Progenitor cell of endocrine pancreas (in vitro differentiated cells): Measurements from ENCODE around the gene AGAP5. TPM values are rescaled to one million over a fixed set of nuclear protein-coding genes. Genes with fewer than 3 reads are reported as not detected.
"Not testable (repeated sequence)": the region's sequence is repeated elsewhere in the genome, so short reads cannot be mapped to it uniquely, and the experiment has no call there.

Source experiments
- DNase-seq: peaks from one replicate; pipeline ENCODE4 v3.0.0; 2021; ENCODE audit warnings: low spot score; ENCODE audit not compliant: unreplicated experiment
- H3K27ac Mint-ChIP-seq: 2 replicates; pipeline ENCODE4 v1.8.0; 2021; ENCODE audit warnings: mild to moderate bottlenecking, moderate library complexity, mixed read lengths
- H3K27me3 Mint-ChIP-seq: 2 replicates; pipeline ENCODE4 v1.8.0; 2021; ENCODE audit warnings: mixed read lengths
- H3K36me3 Mint-ChIP-seq: 2 replicates; pipeline ENCODE4 v1.8.0; 2022; ENCODE audit warnings: mixed read lengths; ENCODE audit not compliant: insufficient read depth
- H3K4me1 Mint-ChIP-seq: 2 replicates; pipeline ENCODE4 v1.8.0; 2021; ENCODE audit warnings: low read depth, mixed read lengths
- H3K4me3 Mint-ChIP-seq: 2 replicates; pipeline ENCODE4 v1.8.0; 2021; ENCODE audit warnings: low read depth, mild to moderate bottlenecking, moderate library complexity, mixed read lengths
- H3K9me3 Mint-ChIP-seq: 2 replicates; pipeline ENCODE4 v1.8.0; 2021; ENCODE audit warnings: low read depth, mixed read lengths
- total RNA-seq: library from RNA; stranded (reverse); gene quantifications from 2 replicates; pipeline ENCODE4 v1.2.1, GENCODE V29; 2021

The AGAP5 gene
- total RNA-seq, 1 donor from 2014 or later, result 15.5 TPM

DNA sequence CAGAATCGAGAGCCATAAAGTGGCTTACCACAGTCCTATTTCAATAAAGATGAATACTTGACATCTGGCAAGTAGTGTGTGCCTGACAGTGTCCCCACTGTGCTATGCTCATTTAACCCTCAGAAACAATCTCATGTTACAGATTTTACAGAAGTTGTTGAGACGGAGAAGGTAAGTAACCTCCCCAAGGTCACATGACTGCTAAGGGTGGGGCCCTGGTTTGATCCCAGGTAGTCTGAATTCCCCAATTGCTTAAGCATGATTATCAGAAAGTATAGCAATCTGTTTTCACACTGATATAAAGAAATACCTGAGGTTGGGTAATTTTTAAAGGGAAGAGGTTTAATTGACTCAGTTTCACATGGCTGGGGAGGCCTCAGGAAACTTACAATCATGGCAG is 910 bp upstream of the AGAP5 start:
- H3K4me1 Mint-ChIP-seq, H3K4me3 Mint-ChIP-seq, H3K36me3 Mint-ChIP-seq, DNase-seq, H3K9me3 Mint-ChIP-seq, H3K27ac Mint-ChIP-seq, H3K27me3 Mint-ChIP-seq: not testable (repeated sequence)

GRCh38 chr10:73695302-73695701 is 2.6 kb downstream of the AGAP5 start:
- not testable (repeated sequence) for H3K9me3 Mint-ChIP-seq, H3K4me1 Mint-ChIP-seq, H3K27me3 Mint-ChIP-seq, DNase-seq, H3K4me3 Mint-ChIP-seq, H3K36me3 Mint-ChIP-seq, H3K27ac Mint-ChIP-seq

DNA sequence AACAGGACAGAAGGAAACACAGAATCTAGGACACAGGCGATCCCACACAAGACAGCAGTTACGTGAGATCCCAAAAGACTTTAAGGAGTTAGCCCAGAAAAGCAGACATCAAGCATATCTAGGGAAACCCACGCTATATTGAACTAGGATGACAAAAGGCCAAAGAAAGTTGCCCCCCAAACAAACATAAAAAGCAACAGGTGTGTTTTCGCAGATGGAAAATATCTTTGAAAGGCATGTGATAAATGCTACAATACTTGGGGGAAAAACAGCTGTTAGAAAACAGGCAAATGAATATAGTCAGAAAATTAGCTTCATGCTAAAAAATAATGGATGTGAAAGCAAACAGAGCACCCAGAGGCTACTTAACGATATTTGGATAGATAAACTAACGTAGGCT is 7.2 kb downstream of the AGAP5 start:
- H3K27ac Mint-ChIP-seq, H3K9me3 Mint-ChIP-seq, H3K4me3 Mint-ChIP-seq: not testable (repeated sequence)

DNA sequence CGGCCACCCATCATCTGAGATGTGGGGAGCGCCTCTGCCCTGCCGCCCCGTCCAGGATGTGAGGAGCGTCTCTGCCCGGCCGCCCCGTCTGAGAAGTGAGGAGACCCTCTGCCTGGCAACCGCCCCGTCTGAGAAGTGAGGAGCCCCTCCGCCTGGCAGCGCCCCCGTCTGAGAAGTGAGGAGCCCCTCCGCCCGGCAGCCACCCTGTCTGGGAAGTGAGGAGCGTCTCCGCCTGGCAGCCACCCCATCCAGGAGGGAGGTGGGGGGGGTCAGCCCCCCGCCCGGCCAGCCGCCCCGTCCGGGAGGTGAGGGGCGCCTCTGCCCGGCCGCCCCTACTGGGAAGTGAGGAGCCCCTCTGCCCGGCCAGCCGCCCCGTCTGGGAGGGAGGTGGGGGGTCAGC is 8.3 kb downstream of the AGAP5 start:
- H3K4me3 Mint-ChIP-seq, DNase-seq, H3K4me1 Mint-ChIP-seq, H3K27me3 Mint-ChIP-seq, H3K27ac Mint-ChIP-seq, H3K9me3 Mint-ChIP-seq: not testable (repeated sequence)
- peaks cover 11% of the 10 kb centered on the region for H3K36me3 Mint-ChIP-seq

More for the DNA sequence above, 7.2 kb downstream of the AGAP5 start:
- H3K36me3 Mint-ChIP-seq, DNase-seq, H3K27me3 Mint-ChIP-seq, H3K4me1 Mint-ChIP-seq: not testable (repeated sequence)

- not testable (repeated sequence) for H3K27me3 Mint-ChIP-seq, DNase-seq, H3K27ac Mint-ChIP-seq, H3K9me3 Mint-ChIP-seq, H3K4me3 Mint-ChIP-seq, H3K4me1 Mint-ChIP-seq
- peaks cover 11% of the 10 kb centered on the region for H3K36me3 Mint-ChIP-seq
These were observed 10.3 kb downstream of the AGAP5 start for GRCh38 chr10:73687641-73688040.

GRCh38 chr10:73674546-73674945 is 23.4 kb downstream of the AGAP5 start:
- DNase-seq, H3K27ac Mint-ChIP-seq, H3K4me3 Mint-ChIP-seq, H3K4me1 Mint-ChIP-seq, H3K27me3 Mint-ChIP-seq, H3K9me3 Mint-ChIP-seq, H3K36me3 Mint-ChIP-seq: not testable (repeated sequence)

- H3K9me3 Mint-ChIP-seq, H3K27ac Mint-ChIP-seq, H3K4me1 Mint-ChIP-seq, H3K36me3 Mint-ChIP-seq, DNase-seq, H3K4me3 Mint-ChIP-seq, H3K27me3 Mint-ChIP-seq: not testable (repeated sequence)
These were observed 29.5 kb downstream of the AGAP5 start for GRCh38 chr10:73668378-73668777.

DNA sequence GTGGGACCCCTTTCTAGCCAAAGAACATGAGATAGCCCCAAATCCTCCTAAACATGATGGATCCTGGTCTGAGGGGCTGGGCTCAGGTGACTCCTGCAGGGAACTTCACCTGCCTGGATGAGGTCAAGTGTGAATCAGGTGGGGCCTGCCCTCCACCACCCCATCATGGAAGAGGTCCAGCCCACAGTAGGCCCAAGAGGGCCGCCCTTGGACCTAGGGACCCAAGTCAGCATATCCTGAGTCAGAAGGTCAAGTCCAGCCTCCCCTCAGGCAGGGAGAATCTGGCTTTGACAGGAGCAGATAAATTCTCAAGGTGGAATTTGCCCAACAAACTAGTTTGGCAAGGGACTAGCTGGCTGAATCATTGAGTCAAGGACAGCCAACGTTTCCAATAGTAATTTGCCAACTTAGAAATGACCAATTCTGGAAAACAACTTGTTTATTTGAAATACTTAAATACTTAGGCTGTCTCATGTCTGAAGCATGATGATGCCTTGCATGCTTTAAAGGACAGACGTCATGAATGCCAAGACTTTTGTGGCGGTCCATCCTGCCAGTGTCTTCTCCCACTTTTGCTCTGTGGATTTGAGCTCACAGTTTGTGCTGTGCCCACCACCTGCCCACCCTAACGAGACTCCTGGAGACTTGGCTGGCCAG is 31.6 kb downstream of the AGAP5 start:
- not testable (repeated sequence) for H3K36me3 Mint-ChIP-seq, DNase-seq, H3K9me3 Mint-ChIP-seq, H3K27ac Mint-ChIP-seq, H3K4me3 Mint-ChIP-seq, H3K4me1 Mint-ChIP-seq, H3K27me3 Mint-ChIP-seq

DNA sequence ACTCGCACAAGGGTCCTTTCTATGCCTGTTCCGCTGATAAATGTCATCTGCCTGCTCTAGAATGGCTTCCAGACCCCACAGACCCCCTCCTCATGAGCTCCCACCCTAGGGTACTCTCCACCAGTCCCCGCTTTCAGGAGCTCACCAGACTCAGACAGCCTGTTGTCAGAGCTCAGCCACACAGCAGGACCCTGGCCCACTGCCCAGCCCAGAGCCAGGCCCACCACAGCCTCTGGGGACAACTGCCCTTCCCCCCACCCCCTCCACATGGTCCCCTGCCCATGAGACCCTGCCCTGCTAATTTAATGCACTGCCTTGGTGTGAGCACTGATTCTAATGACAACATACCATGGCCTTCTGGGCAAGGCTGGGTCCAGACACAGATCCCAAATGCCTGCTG is 32.3 kb downstream of the AGAP5 start:
- not testable (repeated sequence) for H3K27me3 Mint-ChIP-seq, H3K27ac Mint-ChIP-seq, H3K4me3 Mint-ChIP-seq, H3K4me1 Mint-ChIP-seq, DNase-seq, H3K9me3 Mint-ChIP-seq, H3K36me3 Mint-ChIP-seq

GRCh38 chr10:73664156-73665040 is 33.5 kb downstream of the AGAP5 start:
- not testable (repeated sequence) for H3K36me3 Mint-ChIP-seq, H3K4me3 Mint-ChIP-seq, H3K27me3 Mint-ChIP-seq, H3K9me3 Mint-ChIP-seq, H3K4me1 Mint-ChIP-seq, DNase-seq, H3K27ac Mint-ChIP-seq

- not testable (repeated sequence) for H3K9me3 Mint-ChIP-seq, H3K4me1 Mint-ChIP-seq, H3K27ac Mint-ChIP-seq, H3K4me3 Mint-ChIP-seq, DNase-seq, H3K36me3 Mint-ChIP-seq, H3K27me3 Mint-ChIP-seq
These were observed 34.3 kb downstream of the AGAP5 start for GRCh38 chr10:73663621-73664020.

DNA sequence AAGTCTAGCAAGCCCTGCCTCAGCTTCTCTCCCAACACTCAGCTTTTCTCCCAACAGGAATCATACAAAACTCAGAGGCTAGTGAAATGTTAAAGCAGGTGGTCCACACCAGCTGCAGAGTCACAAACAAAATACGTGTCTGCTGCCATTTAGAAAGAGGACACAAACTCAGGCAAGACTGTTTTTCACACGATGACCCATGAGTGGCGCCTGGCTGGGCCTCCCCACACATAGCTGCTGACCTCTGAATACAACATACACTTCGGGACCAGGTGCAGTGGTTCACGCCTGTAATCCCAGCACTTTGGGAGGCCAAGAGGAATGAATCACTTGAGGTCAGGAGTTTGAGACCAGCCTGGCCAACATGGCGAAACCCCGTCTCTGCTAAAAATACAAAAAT is 35.2 kb downstream of the AGAP5 start:
- H3K9me3 Mint-ChIP-seq, H3K27me3 Mint-ChIP-seq, H3K36me3 Mint-ChIP-seq, DNase-seq, H3K4me1 Mint-ChIP-seq, H3K27ac Mint-ChIP-seq, H3K4me3 Mint-ChIP-seq: not testable (repeated sequence)
